ENCODE measurements around the gene STRA8. TPM values are rescaled to one million over a fixed set of nuclear protein-coding genes. Genes with fewer than 3 reads are reported as not detected.

The STRA8 gene
- polyA plus RNA-seq, 3 donors, result 0.36 TPM; not detected in 2

GRCh38 chr7:135300913-135301765 is 67.5 kb downstream of the STRA8 start:
- no peak for DNase-seq (ENCODE audit: low read depth in 3 of 3, low spot score in 2 of 3)

Other genes starting within 250 kb of the STRA8 start
- 1 to 10 TPM; 6.7 to 10.0 (median 7.6) TPM for gene AGBL3, start 247.3 kb upstream of the STRA8 start, polyA plus RNA-seq (ENCODE audit: insufficient read length in 3 of 3)
- gene TMEM140, start 85.8 kb upstream of the STRA8 start, polyA plus RNA-seq (ENCODE audit: insufficient read length in 3 of 3), result 10 to 100 TPM; 23.8 to 27.2 (median 26.4) TPM
- 10 to 100 TPM; 57.3 to 67.4 (median 60.9) TPM for gene CYREN, start 63.1 kb upstream of the STRA8 start, polyA plus RNA-seq (ENCODE audit: insufficient read length in 3 of 3)
- gene WDR91, start 22.3 kb upstream of the STRA8 start, polyA plus RNA-seq (ENCODE audit: insufficient read length in 3 of 3), result 10 to 100 TPM; 43.8 to 49.5 (median 45.9) TPM

All from right renal cortex interstitium (tissue), 3 donors.